ENCODE results near the gene ACTRT3.

DNA sequence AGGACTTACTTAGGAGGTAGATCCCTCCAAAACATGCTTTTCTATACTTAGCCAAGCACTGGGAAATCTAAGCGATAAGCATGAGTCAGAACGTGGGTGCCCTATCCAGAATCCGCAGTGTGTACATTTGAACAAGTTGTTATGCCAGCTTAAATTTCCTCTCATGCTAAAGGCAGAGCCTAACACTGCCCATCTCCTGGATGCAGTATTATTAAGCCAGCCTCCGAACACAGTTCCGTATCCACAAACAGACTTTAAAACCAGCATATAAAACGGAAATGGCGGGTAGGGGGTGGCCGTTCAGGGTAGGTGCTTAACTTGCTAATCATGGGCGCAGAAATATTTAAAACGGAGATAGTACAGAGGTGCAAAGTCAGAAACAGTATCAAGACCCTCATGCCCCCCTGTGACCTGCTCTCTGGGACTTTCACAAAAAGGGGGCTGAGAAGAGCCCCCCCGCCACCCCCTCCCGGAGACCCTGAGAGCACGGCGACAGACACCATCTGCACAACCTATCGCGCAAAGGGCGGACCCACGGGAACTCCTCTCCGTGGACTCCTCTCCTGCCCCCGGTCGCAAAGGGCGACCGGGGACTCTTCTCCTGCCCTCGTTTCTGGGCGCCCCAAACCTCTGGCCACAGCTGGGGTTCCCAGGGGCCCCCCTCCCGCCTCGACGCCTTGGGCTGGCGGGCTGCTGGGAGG, 42.4 kb upstream of the ACTRT3 start:
- TF ChIP-seq, protein P1, sequence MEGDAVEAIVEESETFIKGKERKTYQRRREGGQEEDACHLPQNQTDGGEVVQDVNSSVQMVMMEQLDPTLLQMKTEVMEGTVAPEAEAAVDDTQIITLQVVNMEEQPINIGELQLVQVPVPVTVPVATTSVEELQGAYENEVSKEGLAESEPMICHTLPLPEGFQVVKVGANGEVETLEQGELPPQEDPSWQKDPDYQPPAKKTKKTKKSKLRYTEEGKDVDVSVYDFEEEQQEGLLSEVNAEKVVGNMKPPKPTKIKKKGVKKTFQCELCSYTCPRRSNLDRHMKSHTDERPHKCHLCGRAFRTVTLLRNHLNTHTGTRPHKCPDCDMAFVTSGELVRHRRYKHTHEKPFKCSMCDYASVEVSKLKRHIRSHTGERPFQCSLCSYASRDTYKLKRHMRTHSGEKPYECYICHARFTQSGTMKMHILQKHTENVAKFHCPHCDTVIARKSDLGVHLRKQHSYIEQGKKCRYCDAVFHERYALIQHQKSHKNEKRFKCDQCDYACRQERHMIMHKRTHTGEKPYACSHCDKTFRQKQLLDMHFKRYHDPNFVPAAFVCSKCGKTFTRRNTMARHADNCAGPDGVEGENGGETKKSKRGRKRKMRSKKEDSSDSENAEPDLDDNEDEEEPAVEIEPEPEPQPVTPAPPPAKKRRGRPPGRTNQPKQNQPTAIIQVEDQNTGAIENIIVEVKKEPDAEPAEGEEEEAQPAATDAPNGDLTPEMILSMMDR (IDR thresholded peaks at IDR 0.05; ENCODE audit: low read depth, low read length, missing input control) = no peak
- TF ChIP-seq MAX (IDR thresholded peaks at IDR 0.05) (no peak), SP1 (IDR thresholded peaks at IDR 0.05) (no peak), NR2F2 (IDR thresholded peaks at IDR 0.05) (no peak), GABPA (IDR thresholded peaks at IDR 0.05 in 1 of 2, conservative IDR thresholded peaks at IDR 0.05 in 1 of 2) (no peak), JUND (IDR thresholded peaks at IDR 0.05) (no peak), TAF1 (conservative IDR thresholded peaks at IDR 0.05) (no peak), YY1 (IDR thresholded peaks at IDR 0.05) (peak; percentile 18), REST (IDR thresholded peaks at IDR 0.05) (no peak), ATF3 (IDR thresholded peaks at IDR 0.05) (no peak), RAD21 (IDR thresholded peaks at IDR 0.05) (no peak)
